K562 (cell line): ENCODE results near the gene ID1. TPM values are rescaled to one million over a fixed set of nuclear protein-coding genes. Genes with fewer than 3 reads are reported as not detected.

ENCODE experiments used
- ATAC-seq: fragments of 200-7000 bp; cut with Tn5 transposase; 3 replicates; pipeline ENCODE4 v1.9.1; 2020; ENCODE audit warnings: moderate library complexity
- BruUV-seq: library from RNA; stranded (reverse); fragments of 400-500 nt; replicated peaks from 2 replicates; lab custom pipeline; 2021; lab: Mats Ljungman, UMichigan
- CTCF ChIA-PET: fragments of 300-600 bp; formaldehyde crosslinking; extraction: SDS; loops from one replicate; lab custom pipeline; 2021; ENCODE audit warnings: low intra/inter-chr PET ratio; lab: Yijun Ruan, JAX
- POLR2A ChIA-PET: fragments of 300-600, 350-650 bp; sonication (Branson Sonifier 250); formaldehyde crosslinking; extraction: SDS; loops from one replicate; lab custom pipeline; 2021; ENCODE audit warnings: antibody characterized with exemption, inconsistent platforms; lab: Yijun Ruan, JAX
- DNase-seq, 4 experiments: peaks; one replicate each; pipeline versions ENCODE4 v3.0.0 to v3.0.0-alpha.2; 2011 to 2018; ENCODE audit warnings: low spot score in 3 of 4, mixed read lengths in 3 of 4; ENCODE audit errors: extremely low read depth in 1 of 4
- FAIRE-seq: peaks from 2 replicates; lab custom pipeline; 2011; peaks lifted over from hg19 to GRCh38; lab: Jason Lieb, UNC
- H2AFZ ChIP-seq: 2 replicates; pipeline ENCODE4 v1.6.0; 2011; ENCODE audit warnings: low read depth, low read length, control low read depth, inconsistent platforms
- H3K27ac ChIP-seq: fragments of 200-600 bp; 3 replicates; pipeline ENCODE4 v1.8.0; 2011; ENCODE audit warnings: low read depth, mild to moderate bottlenecking, control low read depth, inconsistent platforms, low read length, moderate library complexity, mixed read lengths; ENCODE audit errors: extremely low read depth
- H3K27me3 ChIP-seq, 2 experiments: fragments of 300-600 bp in 1 of 2; 2 replicates in 1 of 2; 3 replicates in 1 of 2; pipeline versions ENCODE4 v1.6.0 to v1.8.0; 2011; ENCODE audit warnings: inconsistent platforms in 2 of 2, low read length in 2 of 2, mild to moderate bottlenecking in 1 of 2, mixed read lengths in 1 of 2, moderate library complexity in 1 of 2; ENCODE audit not compliant: control insufficient read depth in 2 of 2, insufficient read depth in 2 of 2
- H3K36me3 ChIP-seq: fragments of 300-600 bp; 3 replicates; pipeline ENCODE4 v1.8.0; 2011; ENCODE audit warnings: mild to moderate bottlenecking, low read length, inconsistent platforms; ENCODE audit not compliant: control insufficient read depth, insufficient read depth
- H3K4me1 ChIP-seq, 2 experiments: fragments of 200-600 bp in 1 of 2; replicated peaks in 1 of 2; 2 replicates in 1 of 2; 3 replicates in 1 of 2; pipeline versions ENCODE4 v1.5.1 to v1.8.0; 2011; ENCODE audit warnings: inconsistent platforms in 2 of 2, low read length in 2 of 2, mild to moderate bottlenecking in 1 of 2, mixed read lengths in 1 of 2, moderate library complexity in 1 of 2; ENCODE audit not compliant: control insufficient read depth in 2 of 2, insufficient read depth in 2 of 2
- H3K4me2 ChIP-seq: 2 replicates; pipeline ENCODE4 v1.6.1; 2011; ENCODE audit warnings: low read length, control low read depth, inconsistent platforms, mixed read lengths; ENCODE audit not compliant: insufficient read depth
- H3K4me3 ChIP-seq: fragments of 200-600 bp; sonication (generic), shearing (Covaris generic); 2 replicates; pipeline ENCODE4 v1.5.1; 2016; ENCODE audit warnings: control low read depth, inconsistent platforms
- H3K79me2 ChIP-seq: fragments of 200-600 bp; 3 replicates; pipeline ENCODE4 v1.8.0; 2011; ENCODE audit warnings: low read length, inconsistent platforms; ENCODE audit not compliant: control insufficient read depth, insufficient read depth
- H3K9ac ChIP-seq, 2 experiments: 2 replicates each; pipeline versions ENCODE4 v1.6.0 to v1.6.1; 2011; ENCODE audit warnings: low read depth in 2 of 2, low read length in 2 of 2, control low read depth in 1 of 2, inconsistent platforms in 1 of 2, mild to moderate bottlenecking in 1 of 2, mixed read lengths in 1 of 2; ENCODE audit not compliant: insufficient read depth in 1 of 2
- H3K9me1 ChIP-seq: one replicate; pipeline ENCODE4 v1.6.0; 2011; ENCODE audit warnings: inconsistent platforms, mild to moderate bottlenecking, low read length, moderate library complexity; ENCODE audit not compliant: control insufficient read depth, insufficient read depth
- H3K9me3 ChIP-seq: replicated peaks from 2 replicates; pipeline ENCODE4 v1.5.1; 2011; ENCODE audit warnings: low read depth, low read length, inconsistent platforms; ENCODE audit not compliant: control insufficient read depth, insufficient read depth
- H4K20me1 ChIP-seq: replicated peaks from 2 replicates; pipeline ENCODE4 v1.6.1; 2011; ENCODE audit warnings: low read length, inconsistent platforms, mixed read lengths; ENCODE audit not compliant: control insufficient read depth, insufficient read depth
- EGR1 ChIP-seq: fragments of 450-650 bp; conservative IDR thresholded peaks from 2 replicates; pipeline ENCODE4 v1.6.1; 2017; ENCODE audit warnings: mild to moderate bottlenecking
- MCM7 ChIP-seq, 2 experiments: fragments of 450-650 bp; IDR thresholded peaks; 2 replicates each; pipeline ENCODE4 v1.6.1; 2016 to 2018
- MYBL2 ChIP-seq, 2 experiments: fragments of 450-650 bp in 1 of 2; sonication (generic) in 1 of 2; formaldehyde crosslinking in 1 of 2; IDR thresholded peaks; 2 replicates each; pipeline versions ENCODE4 v1.6.1 to v1.8.1; 2017 to 2022; ENCODE audit warnings: borderline replicate concordance in 1 of 2, inconsistent platforms in 1 of 2, low read depth in 1 of 2, mild to moderate bottlenecking in 1 of 2, missing genetic modification reagents in 1 of 2, moderate library complexity in 1 of 2
- RBBP5 ChIP-seq: fragments of 200-600 bp; sonication (generic); IDR thresholded peaks from 2 replicates; pipeline ENCODE4 v1.6.1; 2012; ENCODE audit warnings: borderline replicate concordance, mild to moderate bottlenecking, low read length, control low read depth, inconsistent platforms; ENCODE audit not compliant: insufficient read depth, poor library complexity, severe bottlenecking
- SMARCC2 ChIP-seq: fragments of 450-650 bp; IDR thresholded peaks from 2 replicates; pipeline ENCODE4 v1.6.1; 2017; ENCODE audit warnings: antibody characterized with exemption, moderate library complexity, mild to moderate bottlenecking, low read depth
- TBP ChIP-seq: optimal IDR thresholded peaks from 2 replicates; pipeline ENCODE3; 2011; ENCODE audit warnings: low read depth, low read length, improper control_type of control experiment
- ZC3H11A ChIP-seq: IDR thresholded peaks from 2 replicates; pipeline ENCODE4 v1.6.1; 2012; ENCODE audit warnings: low read depth, low read length, improper control_type of control experiment
- ZFP30 ChIP-seq: fragments of 250-450 bp; sonication (Bioruptor Pico); IDR thresholded peaks from 2 replicates; pipeline ENCODE4 v1.8.0; 2022; ENCODE audit warnings: moderate library complexity, mild to moderate bottlenecking, inconsistent platforms, borderline replicate concordance
- WGBS: fragments of 100-300 bp; shearing (Covaris generic); methylation state at CpG from one replicate; pipeline ENCODE4 v1.1.6; 2016; ENCODE audit warnings: low coverage, mixed read lengths; ENCODE audit not compliant: insufficient coverage; ENCODE audit errors: missing lambda C conversion rate; 5-methylcytosine and 5-hydroxymethylcytosine counted together
- in situ Hi-C: fragments of 300-500 bp; cut with MboI; formaldehyde crosslinking; loops from 4 replicates; pipeline ENCODE4 v1.15.0; 2018; ENCODE audit warnings: inconsistent platforms, mixed read lengths
- intact Hi-C: fragments of 100-400 bp; cut with micrococcal nuclease; formaldehyde crosslinking; loops from 2 replicates; pipeline ENCODE4 v1.14.2; 2022
- polyA plus RNA-seq, 8 experiments: library from polyadenylated mRNA; depleted of rRNA in 4 of 8; stranded (reverse) in 5 of 8; unstranded in 3 of 8; fragments of >200 nt; fragmentation: Nextera tagmentation in 2 of 8; fragmentation: Illumina TruSeq in 1 of 8; extraction: Ambion mirVana in 2 of 8; extraction: Trizol in 1 of 8; gene quantifications; 2 replicates each; pipeline versions ENCODE4 v1.2.1 to v1.2.3, GENCODE V29; 2011 to 2014; ENCODE audit warnings: inconsistent platforms in 1 of 8, missing spikeins in 1 of 8
- total RNA-seq, 7 experiments: library from RNA; depleted of rRNA in 6 of 7; stranded (reverse); fragments of >200 nt in 6 of 7; fragmentation: Illumina TruSeq in 2 of 7; extraction: Trizol in 2 of 7; gene quantifications; 2 replicates each; pipeline versions ENCODE4 v1.2.1 to v1.2.3, GENCODE V29; 2011 to 2021; ENCODE audit warnings: low replicate concordance in 1 of 7

Gene ID1
- total and polyA plus RNA-seq, 9 of the 15 experiments (the other 6 are each of a cell fraction or from before 2014, with no cell fraction given), result 1.4 to 358 (median 65.0) TPM

GRCh38 chr20:31632548-31633338 lies 27.7 kb downstream of the ID1 start:
- Histone ChIP-seq H3K27me3 (no peaks in the 10 kb centered on the region; a peak in 1 of 5 replicates), H3K4me3 (no peak overlapping the region), H4K20me1 (no peaks in the 10 kb centered on the region), H3K9me3 (no peaks in the 10 kb centered on the region), H3K9me1 (no peaks in the 10 kb centered on the region), H3K4me1 (peaks cover 8 to 22% of the 10 kb centered on the region in 2 experiments; a peak in 4 of 5 replicates), H3K4me2 (peak overlapping the region; percentile 66; the same call in 1 of the 2 replicates), H2AFZ (peak overlapping the region; percentile 95), H3K27ac (no peak overlapping the region), H3K36me3 (no peaks in the 10 kb centered on the region), H3K79me2 (no peaks in the 10 kb centered on the region), H3K9ac (no peak overlapping the region; a peak in 1 of 4 replicates)
- intact Hi-C loops, result loop anchor here (10.0 kb wide), 1 partner anchor 162 kb away; no protein-coding TSS in a partner anchor
- 88% methylated on average over 26 of the region's 40 CpGs for WGBS
- ChIA-PET POLR2A (interaction anchor here (0.9 to 2.5 kb wide), 5 partner anchors 26 to 85 kb away, joined by 3 to 18 read pairs (median 3); no protein-coding TSS in a partner anchor), CTCF (interaction anchor here (0.6 to 1.6 kb wide), 2 partner anchors 91 to 852 kb away, joined by 3 to 9 read pairs; partner anchors contain the start of gene BCL2L1)
- TF ChIP-seq TBP (peak; percentile 4), ZC3H11A (no peak), EGR1 (no peak), RBBP5 (peak; percentile 23), SMARCC2 (no peak), MCM7 (IDR thresholded peaks at IDR 0.05) (no peak), ZFP30 (CRISPR knock-in tag) (no peak), MYBL2 (IDR thresholded peaks at IDR 0.05; ENCODE audit: low read depth) (no peak), MYBL2 (CRISPR knock-in tag; IDR thresholded peaks at IDR 0.05; ENCODE audit: borderline replicate concordance) (no peak)
- in situ Hi-C loops, result loop anchor here (5.0 kb wide), 1 partner anchor 95 kb away; no protein-coding TSS in a partner anchor
- BruUV-seq, result no TSS peak
- FAIRE-seq (no peak), ATAC-seq (no peak; the same call in 2 of the 3 replicates), DNase-seq (no peak)
